Fibroblast of lung (primary cell): ENCODE measurements around the gene PDE4D. TPM values are rescaled to one million over a fixed set of nuclear protein-coding genes. Genes with fewer than 3 reads are reported as not detected.

Source experiments
- DNase-seq, 2 donors: peaks; one replicate each; pipeline versions ENCODE4 v3.0.0 to v3.0.0-alpha.2; 2010; ENCODE audit warnings: low read depth in 2 of 2
- H2AFZ ChIP-seq: 2 replicates; pipeline ENCODE4 v1.5.1; 2012; ENCODE audit warnings: low read length, control low read depth, inconsistent platforms
- H3K27ac ChIP-seq: 2 replicates; pipeline ENCODE4 v1.5.1; 2011; ENCODE audit warnings: low read length, control low read depth; ENCODE audit not compliant: insufficient read depth
- H3K27me3 ChIP-seq: 2 replicates; pipeline ENCODE4 v1.5.1; 2011; ENCODE audit warnings: mild to moderate bottlenecking, low read length; ENCODE audit not compliant: control insufficient read depth, insufficient read depth
- H3K36me3 ChIP-seq: 2 replicates; pipeline ENCODE4 v1.5.1; 2011; ENCODE audit warnings: low read length; ENCODE audit not compliant: control insufficient read depth, insufficient read depth
- H3K4me1 ChIP-seq: 2 replicates; pipeline ENCODE4 v1.5.1; 2011; ENCODE audit warnings: low read length; ENCODE audit not compliant: control insufficient read depth, insufficient read depth; ENCODE audit errors: extremely low read depth
- H3K4me2 ChIP-seq: 2 replicates; pipeline ENCODE4 v1.5.1; 2011; ENCODE audit warnings: low read length, control low read depth; ENCODE audit not compliant: insufficient read depth; ENCODE audit errors: extremely low read depth
- H3K4me3 ChIP-seq, 4 experiments: fragments of 200-600 bp in 1 of 4; sonication (generic) in 1 of 4; replicated peaks in 1 of 4; 2 replicates each; pipeline ENCODE4 v1.5.1; 2011 to 2016; ENCODE audit warnings: low read length in 4 of 4, low read depth in 3 of 4, mild to moderate bottlenecking in 3 of 4, control low read depth in 2 of 4, inconsistent platforms in 1 of 4, mixed read lengths in 1 of 4; ENCODE audit not compliant: insufficient read depth in 1 of 4; ENCODE audit errors: control extremely low read depth in 1 of 4
- H3K79me2 ChIP-seq: 2 replicates; pipeline ENCODE4 v1.5.1; 2012; ENCODE audit warnings: mild to moderate bottlenecking, low read length, inconsistent platforms; ENCODE audit not compliant: control insufficient read depth, insufficient read depth
- H3K9ac ChIP-seq: 2 replicates; pipeline ENCODE4 v1.5.1; 2011; ENCODE audit warnings: mild to moderate bottlenecking, low read length, control low read depth; ENCODE audit not compliant: insufficient read depth
- H3K9me3 ChIP-seq: 2 replicates; pipeline ENCODE4 v1.5.1; 2012; ENCODE audit warnings: low read depth, low read length; ENCODE audit not compliant: control insufficient read depth, insufficient read depth
- H4K20me1 ChIP-seq: 2 replicates; pipeline ENCODE4 v1.5.1; 2011; ENCODE audit warnings: low read length; ENCODE audit not compliant: control insufficient read depth, insufficient read depth; ENCODE audit errors: extremely low read depth
- EZH2 ChIP-seq: IDR thresholded peaks from 2 replicates; pipeline ENCODE4 v1.5.1; 2012; ENCODE audit warnings: low read length, control low read depth, mild to moderate bottlenecking; ENCODE audit errors: missing control alignments
- polyA plus RNA-seq, 2 donors: library from polyadenylated mRNA; depleted of rRNA in 1 of 2; stranded (reverse) in 1 of 2; unstranded in 1 of 2; fragments of >200 nt; gene quantifications; 2 replicates each; pipeline ENCODE4 v1.2.1, GENCODE V29; 2011 to 2012; ENCODE audit warnings: missing spikeins in 1 of 2
- total RNA-seq: library from RNA; depleted of rRNA; stranded (reverse); fragments of >200 nt; gene quantifications from 2 replicates; pipeline ENCODE4 v1.2.1, GENCODE V29; 2014
- TF ChIP-seq, protein P1 (sequence below), 2 donors: IDR thresholded peaks in 1 of 2; conservative IDR thresholded peaks in 1 of 2; 1 replicate in 1 of 2; 2 replicates in 1 of 2; pipeline ENCODE4 v1.5.1; 2011 to 2012; ENCODE audit warnings: low read length in 2 of 2, control low read depth in 1 of 2, inconsistent platforms in 1 of 2, low read depth in 1 of 2, mild to moderate bottlenecking in 1 of 2

The PDE4D gene
- total and polyA plus RNA-seq, 2 donors (not counting 1 experiment from before 2014, with no cell fraction given): 2.1 to 8.3 TPM

DNA sequence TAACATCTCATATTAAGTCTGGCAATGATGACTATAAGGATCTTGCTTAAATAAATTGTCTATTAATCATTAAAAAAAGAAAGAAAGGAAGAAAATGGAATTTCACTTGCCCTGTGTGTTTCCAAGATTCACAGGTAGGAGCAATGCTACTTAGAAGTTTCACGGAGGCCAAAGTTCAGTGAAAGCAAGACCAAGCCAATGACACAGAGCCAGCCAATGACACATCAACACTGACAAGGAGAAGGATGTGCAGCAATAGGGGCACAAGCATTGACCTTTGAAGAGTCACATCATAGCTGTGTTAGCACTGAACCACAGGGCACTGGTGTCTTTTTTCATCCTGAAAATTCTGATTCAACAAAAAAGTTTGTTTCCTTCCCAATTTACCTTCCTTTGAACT is 364.3 kb downstream of the PDE4D start:
- Histone ChIP-seq H3K79me2 (no peaks in the 10 kb centered on the region), H3K9me3 (no peaks in the 10 kb centered on the region), H3K36me3 (no peaks in the 10 kb centered on the region), H3K27ac (no peak overlapping the region), H3K4me1 (no peaks in the 10 kb centered on the region), H4K20me1 (no peaks in the 10 kb centered on the region), H3K4me3 (no peak overlapping the region), H2AFZ (no peak overlapping the region), H3K4me2 (no peak overlapping the region), H3K27me3 (no peaks in the 10 kb centered on the region), H3K9ac (no peak overlapping the region)
- TF ChIP-seq, protein P1, sequence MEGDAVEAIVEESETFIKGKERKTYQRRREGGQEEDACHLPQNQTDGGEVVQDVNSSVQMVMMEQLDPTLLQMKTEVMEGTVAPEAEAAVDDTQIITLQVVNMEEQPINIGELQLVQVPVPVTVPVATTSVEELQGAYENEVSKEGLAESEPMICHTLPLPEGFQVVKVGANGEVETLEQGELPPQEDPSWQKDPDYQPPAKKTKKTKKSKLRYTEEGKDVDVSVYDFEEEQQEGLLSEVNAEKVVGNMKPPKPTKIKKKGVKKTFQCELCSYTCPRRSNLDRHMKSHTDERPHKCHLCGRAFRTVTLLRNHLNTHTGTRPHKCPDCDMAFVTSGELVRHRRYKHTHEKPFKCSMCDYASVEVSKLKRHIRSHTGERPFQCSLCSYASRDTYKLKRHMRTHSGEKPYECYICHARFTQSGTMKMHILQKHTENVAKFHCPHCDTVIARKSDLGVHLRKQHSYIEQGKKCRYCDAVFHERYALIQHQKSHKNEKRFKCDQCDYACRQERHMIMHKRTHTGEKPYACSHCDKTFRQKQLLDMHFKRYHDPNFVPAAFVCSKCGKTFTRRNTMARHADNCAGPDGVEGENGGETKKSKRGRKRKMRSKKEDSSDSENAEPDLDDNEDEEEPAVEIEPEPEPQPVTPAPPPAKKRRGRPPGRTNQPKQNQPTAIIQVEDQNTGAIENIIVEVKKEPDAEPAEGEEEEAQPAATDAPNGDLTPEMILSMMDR (conservative IDR thresholded peaks at IDR 0.05 in 1 of 2, IDR thresholded peaks at IDR 0.05 in 1 of 2; ENCODE audit: low read depth in 1 of 2, low read length in 2 of 2): no peak
- TF ChIP-seq EZH2: no peak
- DNase-seq: no peak

DNA sequence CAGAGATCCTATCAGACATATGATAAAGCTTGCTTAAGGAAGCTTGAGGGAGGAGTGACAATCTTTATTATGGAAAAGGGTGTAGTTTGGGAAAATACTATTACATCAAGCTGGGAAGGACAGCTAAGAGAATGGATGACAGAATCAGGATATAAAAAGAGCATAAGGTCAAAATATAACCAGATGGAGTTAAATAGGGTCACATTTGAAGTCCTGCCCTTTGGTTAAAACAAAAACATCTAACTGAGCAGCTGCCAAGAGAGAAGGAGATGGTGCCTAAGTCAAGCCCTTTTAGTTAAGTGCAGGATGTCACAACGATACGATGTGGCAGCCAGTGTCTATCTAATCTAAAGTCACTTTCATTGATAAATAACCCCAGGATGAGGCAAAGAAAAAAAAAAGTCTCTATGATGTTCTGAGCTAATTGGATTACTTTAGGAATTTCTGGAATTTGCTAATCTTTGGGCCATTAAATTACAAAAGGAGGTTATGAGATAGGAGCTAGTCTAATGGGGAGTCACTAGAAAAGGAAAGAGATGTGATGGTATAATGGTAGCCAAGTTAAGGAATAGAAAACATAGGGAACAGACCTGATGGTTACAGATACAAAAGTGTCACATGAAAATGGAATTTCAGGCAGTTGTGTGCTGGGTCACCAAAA is 365.2 kb downstream of the PDE4D start:
- no peak overlapping the region for H2AFZ ChIP-seq
- no peak overlapping the region for H3K4me2 ChIP-seq
- H4K20me1 ChIP-seq: no peaks in the 10 kb centered on the region
- no peaks in the 10 kb centered on the region for H3K4me1 ChIP-seq
- no peaks in the 10 kb centered on the region for H3K36me3 ChIP-seq
- H3K27me3 ChIP-seq: no peaks in the 10 kb centered on the region
- no peak for DNase-seq
- no peak overlapping the region for H3K4me3 ChIP-seq
- no peaks in the 10 kb centered on the region for H3K9me3 ChIP-seq
- H3K79me2 ChIP-seq: no peaks in the 10 kb centered on the region
- no peak overlapping the region for H3K9ac ChIP-seq
- TF ChIP-seq, protein P1 (conservative IDR thresholded peaks at IDR 0.05 in 1 of 2, IDR thresholded peaks at IDR 0.05 in 1 of 2; ENCODE audit: low read depth in 1 of 2, low read length in 2 of 2): no peak
- no peak for TF ChIP-seq EZH2
- H3K27ac ChIP-seq: no peak overlapping the region

DNA sequence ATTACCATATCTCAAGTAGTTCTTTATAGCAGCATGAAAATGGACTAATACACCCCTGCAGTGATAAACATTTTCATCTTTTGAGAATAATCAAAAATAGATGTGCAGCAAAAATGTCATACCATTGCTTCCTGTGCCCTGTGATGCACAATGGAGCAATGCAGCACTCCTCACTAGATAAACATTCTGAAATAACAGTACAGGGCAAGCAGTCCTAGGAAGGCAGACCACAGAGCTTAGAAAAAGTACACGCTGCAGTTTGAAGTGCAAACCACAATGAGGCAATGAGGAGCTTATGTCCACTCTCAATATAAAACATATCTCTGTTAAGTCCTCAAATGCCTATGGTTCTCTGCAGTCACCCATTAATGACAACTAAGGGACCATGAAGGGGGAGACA is 367.6 kb downstream of the PDE4D start:
- H3K27me3 ChIP-seq: no peaks in the 10 kb centered on the region
- no peak overlapping the region for H3K4me2 ChIP-seq
- H3K36me3 ChIP-seq: no peaks in the 10 kb centered on the region
- peak; percentile 81 to 89 for DNase-seq
- no peak overlapping the region for H3K9ac ChIP-seq
- no peak overlapping the region for H2AFZ ChIP-seq
- H3K27ac ChIP-seq: no peak overlapping the region
- TF ChIP-seq EZH2: no peak
- TF ChIP-seq, protein P1 (conservative IDR thresholded peaks at IDR 0.05 in 1 of 2, IDR thresholded peaks at IDR 0.05 in 1 of 2; ENCODE audit: low read depth in 1 of 2, low read length in 2 of 2): peak in 1 of 2 donors; percentile 40
- H3K4me1 ChIP-seq: no peaks in the 10 kb centered on the region
- H3K4me3 ChIP-seq: no peak overlapping the region
- no peaks in the 10 kb centered on the region for H4K20me1 ChIP-seq
- no peaks in the 10 kb centered on the region for H3K79me2 ChIP-seq
- no peaks in the 10 kb centered on the region for H3K9me3 ChIP-seq
